Activated T-helper 2 cell treated with anti-CD3 and anti-CD28 coated beads, Interferon-gamma antibody, Interleukin-2, Interleukin-4, amounts not matched to agents 10 μg/mL and 5 μg/mL and 100 μg/mL, durations not matched to agents 14 hours and 24 hours and 36 hours (primary cell): ENCODE data around the gene ARHGEF11. TPM values are rescaled to one million over a fixed set of nuclear protein-coding genes. Genes with fewer than 3 reads are reported as not detected.
"Not testable (repeated sequence)": the region's sequence is repeated elsewhere in the genome, so short reads cannot be mapped to it uniquely, and the experiment has no call there.

Experiments used
- DNase-seq: peaks from one replicate; pipeline ENCODE4 v3.0.0; 2021; ENCODE audit warnings: low spot score
- H3K27ac Mint-ChIP-seq: one replicate; pipeline ENCODE4 v1.8.0; 2021; ENCODE audit warnings: mixed read lengths
- H3K27me3 Mint-ChIP-seq: one replicate; pipeline ENCODE4 v1.8.0; 2021; ENCODE audit warnings: low read depth, mixed read lengths
- H3K36me3 Mint-ChIP-seq: one replicate; pipeline ENCODE4 v1.8.0; 2021; ENCODE audit warnings: low read depth, mixed read lengths
- H3K4me1 Mint-ChIP-seq: one replicate; pipeline ENCODE4 v1.8.0; 2021; ENCODE audit warnings: low read depth, mixed read lengths
- H3K4me3 Mint-ChIP-seq: one replicate; pipeline ENCODE4 v1.8.0; 2021; ENCODE audit warnings: low read depth, mild to moderate bottlenecking, moderate library complexity, mixed read lengths
- H3K9me3 Mint-ChIP-seq: one replicate; pipeline ENCODE4 v1.8.0; 2021; ENCODE audit warnings: mixed read lengths
- intact Hi-C: fragments of 100-400 bp; cut with micrococcal nuclease; formaldehyde crosslinking; loops from one replicate; pipeline ENCODE4 v1.15.1; 2023
- total RNA-seq: library from RNA; stranded (reverse); gene quantifications from 2 replicates; pipeline ENCODE4 v1.2.3, GENCODE V29; 2022

ARHGEF11 gene
- total RNA-seq, 1 donor from 2014 or later = 2.2 TPM

GRCh38 chr1:156928043-156928602, 117.4 kb downstream of the ARHGEF11 start:
- Mint-ChIP-seq H3K36me3 (no peaks in the 10 kb centered on the region), H3K27me3 (peaks cover 73% of the 10 kb centered on the region), H3K4me1 (peaks cover 26% of the 10 kb centered on the region), H3K27ac (no peak overlapping the region), H3K9me3 (no peaks in the 10 kb centered on the region), H3K4me3 (no peak overlapping the region)
- no peak for DNase-seq
- intact Hi-C loops = loop anchor here (10.0 kb wide), 2 partner anchors 243 to 493 kb away; no protein-coding TSS in a partner anchor

GRCh38 chr1:156927215-156928042, 118.1 kb downstream of the ARHGEF11 start:
- intact Hi-C loops = loop anchor here (1.0 to 10.0 kb wide), 3 partner anchors 35 to 493 kb away; no protein-coding TSS in a partner anchor
- H3K9me3 Mint-ChIP-seq = no peaks in the 10 kb centered on the region
- H3K27me3 Mint-ChIP-seq = peaks cover 76% of the 10 kb centered on the region
- DNase-seq = peak; percentile 60
- no peaks in the 10 kb centered on the region for H3K36me3 Mint-ChIP-seq
- H3K4me3 Mint-ChIP-seq = peak overlapping the region; percentile 23
- H3K27ac Mint-ChIP-seq = no peak overlapping the region
- peaks cover 26% of the 10 kb centered on the region for H3K4me1 Mint-ChIP-seq

- Mint-ChIP-seq H3K4me1 (peaks cover 26% of the 10 kb centered on the region), H3K27me3 (peaks cover 83% of the 10 kb centered on the region)
- not testable (repeated sequence) for H3K36me3 Mint-ChIP-seq, H3K27ac Mint-ChIP-seq, DNase-seq, H3K9me3 Mint-ChIP-seq, H3K4me3 Mint-ChIP-seq
- intact Hi-C loops = loop anchor here (1.0 to 10.0 kb wide), 3 partner anchors 34 to 492 kb away; no protein-coding TSS in a partner anchor
Observed at GRCh38 chr1:156926695-156927094, 118.8 kb downstream of the ARHGEF11 start.

- intact Hi-C loops = loop anchor here (10.0 kb wide), 2 partner anchors 241 to 491 kb away; no protein-coding TSS in a partner anchor
- DNase-seq = no peak
- peaks cover 85% of the 10 kb centered on the region for H3K27me3 Mint-ChIP-seq
- no peaks in the 10 kb centered on the region for H3K9me3 Mint-ChIP-seq
- H3K27ac Mint-ChIP-seq = no peak overlapping the region
- no peaks in the 10 kb centered on the region for H3K36me3 Mint-ChIP-seq
- H3K4me3 Mint-ChIP-seq = no peak overlapping the region
- H3K4me1 Mint-ChIP-seq = peaks cover 21% of the 10 kb centered on the region
Observed at GRCh38 chr1:156926175-156926574, 119.4 kb downstream of the ARHGEF11 start.

GRCh38 chr1:156925154-156926010, 120.2 kb downstream of the ARHGEF11 start:
- intact Hi-C loops = loop anchor here (10.0 kb wide), 2 partner anchors 241 to 491 kb away; no protein-coding TSS in a partner anchor
- H3K4me3 Mint-ChIP-seq = no peak overlapping the region
- H3K36me3 Mint-ChIP-seq = no peaks in the 10 kb centered on the region

GRCh38 chr1:156924478-156925153, 120.9 kb downstream of the ARHGEF11 start:
- Mint-ChIP-seq H3K4me3 (no peak overlapping the region), H3K4me1 (peaks cover 20% of the 10 kb centered on the region), H3K27me3 (peaks cover 87% of the 10 kb centered on the region), H3K27ac (no peak overlapping the region), H3K36me3 (no peaks in the 10 kb centered on the region), H3K9me3 (no peaks in the 10 kb centered on the region)
- DNase-seq = no peak
- intact Hi-C loops = loop anchor here (10.0 kb wide), 2 partner anchors 240 to 490 kb away; no protein-coding TSS in a partner anchor

More at GRCh38 chr1:156925154-156926010, 120.2 kb downstream of the ARHGEF11 start:
- DNase-seq = no peak
- Mint-ChIP-seq H3K4me1 (peaks cover 20% of the 10 kb centered on the region), H3K27me3 (peaks cover 86% of the 10 kb centered on the region), H3K27ac (no peak overlapping the region), H3K9me3 (no peaks in the 10 kb centered on the region)

GRCh38 chr1:156923670-156924477, 121.7 kb downstream of the ARHGEF11 start:
- intact Hi-C loops = loop anchor here (10.0 kb wide), 2 partner anchors 239 to 489 kb away; no protein-coding TSS in a partner anchor
- H3K36me3 Mint-ChIP-seq = no peaks in the 10 kb centered on the region
- no peak overlapping the region for H3K4me3 Mint-ChIP-seq
- H3K27me3 Mint-ChIP-seq = peaks cover 85% of the 10 kb centered on the region
- DNase-seq = no peak
- no peak overlapping the region for H3K27ac Mint-ChIP-seq
- H3K4me1 Mint-ChIP-seq = peaks cover 20% of the 10 kb centered on the region
- H3K9me3 Mint-ChIP-seq = no peaks in the 10 kb centered on the region

GRCh38 chr1:156922986-156923669, 122.4 kb downstream of the ARHGEF11 start:
- no peaks in the 10 kb centered on the region for H3K36me3 Mint-ChIP-seq
- no peaks in the 10 kb centered on the region for H3K9me3 Mint-ChIP-seq
- H3K27me3 Mint-ChIP-seq = peaks cover 85% of the 10 kb centered on the region
- intact Hi-C loops = loop anchor here (10.0 kb wide), 2 partner anchors 238 to 488 kb away; no protein-coding TSS in a partner anchor
- no peak overlapping the region for H3K4me3 Mint-ChIP-seq
- no peak overlapping the region for H3K27ac Mint-ChIP-seq
- DNase-seq = no peak
- H3K4me1 Mint-ChIP-seq = peaks cover 18% of the 10 kb centered on the region

- intact Hi-C loops = loop anchor here (10.0 kb wide), 2 partner anchors 236 to 486 kb away; no protein-coding TSS in a partner anchor
- no peak for DNase-seq
- Mint-ChIP-seq H3K4me1 (peaks cover 8% of the 10 kb centered on the region), H3K27ac (no peak overlapping the region), H3K4me3 (no peak overlapping the region), H3K36me3 (no peaks in the 10 kb centered on the region), H3K27me3 (peaks cover 70% of the 10 kb centered on the region), H3K9me3 (no peaks in the 10 kb centered on the region)
Observed at GRCh38 chr1:156921053-156921529, 124.5 kb downstream of the ARHGEF11 start.

- peaks cover 68% of the 10 kb centered on the region for H3K27me3 Mint-ChIP-seq
- no peak within 1 kb of the TSS for H3K4me3 Mint-ChIP-seq
- H3K4me1 Mint-ChIP-seq = peaks cover 3% of the 10 kb centered on the region
- intact Hi-C loops = loop anchor here (10.0 kb wide), 2 partner anchors 236 to 486 kb away; no protein-coding TSS in a partner anchor
- peak; percentile 63 for DNase-seq
- H3K27ac Mint-ChIP-seq = no peak within 1 kb of the TSS
- no peaks in the 10 kb centered on the region for H3K9me3 Mint-ChIP-seq
- H3K36me3 Mint-ChIP-seq = no peaks in the 10 kb centered on the region
Observed at GRCh38 chr1:156920233-156921052, 125.1 kb downstream of the ARHGEF11 start, which contains the start of gene LRRC71. Gene LRRC71 (plus strand): TSS chr1:156920632. CDS start chr1:156920804, 172 bp downstream.
